ENCODE measurements around the gene TRIO.

DNA sequence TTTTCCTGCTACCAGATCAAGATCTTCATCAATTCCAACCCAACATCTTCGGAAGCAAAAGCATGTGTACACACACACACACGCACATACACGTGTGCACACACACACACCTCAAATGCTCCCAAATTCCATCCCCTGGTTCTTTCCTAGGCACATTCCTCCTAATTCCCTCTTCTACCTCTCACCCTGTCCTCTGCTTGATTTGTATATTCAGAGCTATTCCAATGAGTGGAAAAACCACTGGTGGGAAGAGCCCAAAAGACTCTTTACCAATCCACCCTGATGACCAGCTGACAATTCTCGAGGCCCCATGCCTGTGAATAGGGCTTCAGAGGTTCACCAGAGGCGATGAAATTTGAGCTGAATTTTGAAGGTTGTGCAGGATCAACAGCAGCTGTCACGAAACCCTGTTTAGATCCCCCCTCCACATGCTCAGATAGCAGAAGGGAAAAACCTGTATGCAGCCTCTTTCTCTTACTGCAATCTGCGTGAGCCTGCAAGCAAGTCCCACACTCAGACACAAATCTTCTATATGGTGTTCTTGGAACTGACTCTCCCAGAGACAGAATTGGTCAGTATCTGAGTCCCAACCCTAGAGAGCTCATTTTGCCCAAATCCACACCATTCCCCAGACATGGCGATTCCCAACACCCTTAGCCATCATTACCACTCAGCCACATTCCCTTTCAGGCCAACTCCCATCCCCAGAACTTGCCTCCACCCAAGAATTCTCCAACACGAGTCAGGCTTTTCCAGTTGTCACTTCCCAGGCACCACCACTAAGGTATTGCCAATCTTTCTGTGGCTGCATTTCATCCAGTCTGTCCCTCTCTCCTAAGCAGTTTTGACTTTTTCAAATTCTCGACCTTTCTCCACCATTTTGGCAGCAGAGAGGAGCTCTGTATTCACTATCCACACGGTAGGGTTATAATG lies 4.3 kb upstream of the TRIO start:
- no peak for TF ChIP-seq RELA (CRISPR knock-in tag; IDR thresholded peaks at IDR 0.05; ENCODE audit: borderline replicate concordance)
- TF ChIP-seq, protein P1, sequence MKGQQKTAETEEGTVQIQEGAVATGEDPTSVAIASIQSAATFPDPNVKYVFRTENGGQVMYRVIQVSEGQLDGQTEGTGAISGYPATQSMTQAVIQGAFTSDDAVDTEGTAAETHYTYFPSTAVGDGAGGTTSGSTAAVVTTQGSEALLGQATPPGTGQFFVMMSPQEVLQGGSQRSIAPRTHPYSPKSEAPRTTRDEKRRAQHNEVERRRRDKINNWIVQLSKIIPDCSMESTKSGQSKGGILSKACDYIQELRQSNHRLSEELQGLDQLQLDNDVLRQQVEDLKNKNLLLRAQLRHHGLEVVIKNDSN (CRISPR knock-in tag; IDR thresholded peaks at IDR 0.05) = no peak
- no peak for TF ChIP-seq ETV6 (CRISPR knock-in tag; IDR thresholded peaks at IDR 0.05)
- TF ChIP-seq GRHL2 (CRISPR knock-in tag; IDR thresholded peaks at IDR 0.05; ENCODE audit: insufficient replicate concordance, severe bottlenecking) = no peak
- TF ChIP-seq, protein P2, sequence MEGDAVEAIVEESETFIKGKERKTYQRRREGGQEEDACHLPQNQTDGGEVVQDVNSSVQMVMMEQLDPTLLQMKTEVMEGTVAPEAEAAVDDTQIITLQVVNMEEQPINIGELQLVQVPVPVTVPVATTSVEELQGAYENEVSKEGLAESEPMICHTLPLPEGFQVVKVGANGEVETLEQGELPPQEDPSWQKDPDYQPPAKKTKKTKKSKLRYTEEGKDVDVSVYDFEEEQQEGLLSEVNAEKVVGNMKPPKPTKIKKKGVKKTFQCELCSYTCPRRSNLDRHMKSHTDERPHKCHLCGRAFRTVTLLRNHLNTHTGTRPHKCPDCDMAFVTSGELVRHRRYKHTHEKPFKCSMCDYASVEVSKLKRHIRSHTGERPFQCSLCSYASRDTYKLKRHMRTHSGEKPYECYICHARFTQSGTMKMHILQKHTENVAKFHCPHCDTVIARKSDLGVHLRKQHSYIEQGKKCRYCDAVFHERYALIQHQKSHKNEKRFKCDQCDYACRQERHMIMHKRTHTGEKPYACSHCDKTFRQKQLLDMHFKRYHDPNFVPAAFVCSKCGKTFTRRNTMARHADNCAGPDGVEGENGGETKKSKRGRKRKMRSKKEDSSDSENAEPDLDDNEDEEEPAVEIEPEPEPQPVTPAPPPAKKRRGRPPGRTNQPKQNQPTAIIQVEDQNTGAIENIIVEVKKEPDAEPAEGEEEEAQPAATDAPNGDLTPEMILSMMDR (IDR thresholded peaks at IDR 0.05) = no peak
- no peak for TF ChIP-seq ZNF232 (CRISPR knock-in tag; IDR thresholded peaks at IDR 0.05)
- TF ChIP-seq ZBTB21 (CRISPR knock-in tag; IDR thresholded peaks at IDR 0.05; ENCODE audit: borderline replicate concordance) = no peak
- TF ChIP-seq FOXK1 (CRISPR knock-in tag; IDR thresholded peaks at IDR 0.05) = no peak
- TF ChIP-seq TP53 (CRISPR knock-in tag; IDR thresholded peaks at IDR 0.05) = no peak
- TF ChIP-seq SMAD4 (CRISPR knock-in tag; IDR thresholded peaks at IDR 0.05) = no peak
- TF ChIP-seq ZNF263 (CRISPR knock-in tag; IDR thresholded peaks at IDR 0.05; ENCODE audit: low read depth) = no peak
- TF ChIP-seq, protein P3, sequence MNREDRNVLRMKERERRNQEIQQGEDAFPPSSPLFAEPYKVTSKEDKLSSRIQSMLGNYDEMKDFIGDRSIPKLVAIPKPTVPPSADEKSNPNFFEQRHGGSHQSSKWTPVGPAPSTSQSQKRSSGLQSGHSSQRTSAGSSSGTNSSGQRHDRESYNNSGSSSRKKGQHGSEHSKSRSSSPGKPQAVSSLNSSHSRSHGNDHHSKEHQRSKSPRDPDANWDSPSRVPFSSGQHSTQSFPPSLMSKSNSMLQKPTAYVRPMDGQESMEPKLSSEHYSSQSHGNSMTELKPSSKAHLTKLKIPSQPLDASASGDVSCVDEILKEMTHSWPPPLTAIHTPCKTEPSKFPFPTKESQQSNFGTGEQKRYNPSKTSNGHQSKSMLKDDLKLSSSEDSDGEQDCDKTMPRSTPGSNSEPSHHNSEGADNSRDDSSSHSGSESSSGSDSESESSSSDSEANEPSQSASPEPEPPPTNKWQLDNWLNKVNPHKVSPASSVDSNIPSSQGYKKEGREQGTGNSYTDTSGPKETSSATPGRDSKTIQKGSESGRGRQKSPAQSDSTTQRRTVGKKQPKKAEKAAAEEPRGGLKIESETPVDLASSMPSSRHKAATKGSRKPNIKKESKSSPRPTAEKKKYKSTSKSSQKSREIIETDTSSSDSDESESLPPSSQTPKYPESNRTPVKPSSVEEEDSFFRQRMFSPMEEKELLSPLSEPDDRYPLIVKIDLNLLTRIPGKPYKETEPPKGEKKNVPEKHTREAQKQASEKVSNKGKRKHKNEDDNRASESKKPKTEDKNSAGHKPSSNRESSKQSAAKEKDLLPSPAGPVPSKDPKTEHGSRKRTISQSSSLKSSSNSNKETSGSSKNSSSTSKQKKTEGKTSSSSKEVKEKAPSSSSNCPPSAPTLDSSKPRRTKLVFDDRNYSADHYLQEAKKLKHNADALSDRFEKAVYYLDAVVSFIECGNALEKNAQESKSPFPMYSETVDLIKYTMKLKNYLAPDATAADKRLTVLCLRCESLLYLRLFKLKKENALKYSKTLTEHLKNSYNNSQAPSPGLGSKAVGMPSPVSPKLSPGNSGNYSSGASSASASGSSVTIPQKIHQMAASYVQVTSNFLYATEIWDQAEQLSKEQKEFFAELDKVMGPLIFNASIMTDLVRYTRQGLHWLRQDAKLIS (CRISPR knock-in tag; IDR thresholded peaks at IDR 0.05; ENCODE audit: borderline replicate concordance) = no peak
